Sigmoid colon (tissue), 4 donors: ENCODE measurements around the gene SMIM30.

ENCODE experiments used
- EP300 ChIP-seq, 4 donors: sonication (generic); formaldehyde crosslinking; IDR thresholded peaks; one replicate each; pipeline ENCODE4 v1.6.1; 2017; ENCODE audit warnings: antibody characterized with exemption in 4 of 4
- POLR2A ChIP-seq, 2 donors: fragments of 450-650 bp; IDR thresholded peaks; one replicate each; pipeline ENCODE4 v1.6.1; 2016; ENCODE audit warnings: antibody characterized with exemption in 2 of 2, mild to moderate bottlenecking in 2 of 2, moderate library complexity in 2 of 2
- POLR2AphosphoS5 ChIP-seq, 4 donors: sonication (generic); formaldehyde crosslinking; IDR thresholded peaks; one replicate each; pipeline ENCODE4 v1.6.1; 2017; ENCODE audit warnings: antibody characterized with exemption in 4 of 4
- TF ChIP-seq, protein P1 (sequence below), 4 experiments: fragments of 450-650 bp in 3 of 4; fragments of 200-600 bp in 1 of 4; IDR thresholded peaks; one replicate each; pipeline ENCODE4 v1.5.1; 2016 to 2019; ENCODE audit warnings: antibody characterized with exemption in 4 of 4, mild to moderate bottlenecking in 3 of 4, moderate library complexity in 2 of 4

DNA sequence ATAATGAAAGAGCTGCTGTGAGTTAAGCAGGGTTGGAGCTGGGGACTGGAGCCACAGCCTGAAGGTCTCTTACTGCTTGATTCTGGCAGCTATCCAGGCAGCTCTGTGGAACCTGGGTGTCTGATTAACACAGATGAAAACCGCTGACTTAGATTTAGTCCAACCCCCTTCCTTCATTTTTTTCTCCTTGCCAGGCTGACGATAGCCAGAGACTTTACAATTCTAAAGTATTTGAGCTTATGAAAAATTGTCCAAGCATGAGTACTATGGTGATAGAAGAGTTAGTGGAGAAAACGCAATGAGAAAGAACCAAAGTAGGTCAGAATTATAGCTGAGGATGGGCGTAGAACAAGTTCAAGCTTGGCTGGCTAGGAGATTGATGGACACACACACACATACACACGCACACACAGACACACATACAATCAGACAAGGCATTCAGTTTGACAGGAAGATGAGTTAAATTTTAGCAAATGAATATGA, 18.2 kb downstream of the SMIM30 start:
- peak in 3 of 4 donors; percentile 47 to 72 (median 70) for TF ChIP-seq POLR2AphosphoS5 (IDR thresholded peaks at IDR 0.05)
- TF ChIP-seq, protein P1, sequence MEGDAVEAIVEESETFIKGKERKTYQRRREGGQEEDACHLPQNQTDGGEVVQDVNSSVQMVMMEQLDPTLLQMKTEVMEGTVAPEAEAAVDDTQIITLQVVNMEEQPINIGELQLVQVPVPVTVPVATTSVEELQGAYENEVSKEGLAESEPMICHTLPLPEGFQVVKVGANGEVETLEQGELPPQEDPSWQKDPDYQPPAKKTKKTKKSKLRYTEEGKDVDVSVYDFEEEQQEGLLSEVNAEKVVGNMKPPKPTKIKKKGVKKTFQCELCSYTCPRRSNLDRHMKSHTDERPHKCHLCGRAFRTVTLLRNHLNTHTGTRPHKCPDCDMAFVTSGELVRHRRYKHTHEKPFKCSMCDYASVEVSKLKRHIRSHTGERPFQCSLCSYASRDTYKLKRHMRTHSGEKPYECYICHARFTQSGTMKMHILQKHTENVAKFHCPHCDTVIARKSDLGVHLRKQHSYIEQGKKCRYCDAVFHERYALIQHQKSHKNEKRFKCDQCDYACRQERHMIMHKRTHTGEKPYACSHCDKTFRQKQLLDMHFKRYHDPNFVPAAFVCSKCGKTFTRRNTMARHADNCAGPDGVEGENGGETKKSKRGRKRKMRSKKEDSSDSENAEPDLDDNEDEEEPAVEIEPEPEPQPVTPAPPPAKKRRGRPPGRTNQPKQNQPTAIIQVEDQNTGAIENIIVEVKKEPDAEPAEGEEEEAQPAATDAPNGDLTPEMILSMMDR (IDR thresholded peaks at IDR 0.05): no peak
- no peak for TF ChIP-seq EP300 (IDR thresholded peaks at IDR 0.05)
- no peak for TF ChIP-seq POLR2A (IDR thresholded peaks at IDR 0.05)
